Measurements from ENCODE around the gene GPR37L1.

DNA sequence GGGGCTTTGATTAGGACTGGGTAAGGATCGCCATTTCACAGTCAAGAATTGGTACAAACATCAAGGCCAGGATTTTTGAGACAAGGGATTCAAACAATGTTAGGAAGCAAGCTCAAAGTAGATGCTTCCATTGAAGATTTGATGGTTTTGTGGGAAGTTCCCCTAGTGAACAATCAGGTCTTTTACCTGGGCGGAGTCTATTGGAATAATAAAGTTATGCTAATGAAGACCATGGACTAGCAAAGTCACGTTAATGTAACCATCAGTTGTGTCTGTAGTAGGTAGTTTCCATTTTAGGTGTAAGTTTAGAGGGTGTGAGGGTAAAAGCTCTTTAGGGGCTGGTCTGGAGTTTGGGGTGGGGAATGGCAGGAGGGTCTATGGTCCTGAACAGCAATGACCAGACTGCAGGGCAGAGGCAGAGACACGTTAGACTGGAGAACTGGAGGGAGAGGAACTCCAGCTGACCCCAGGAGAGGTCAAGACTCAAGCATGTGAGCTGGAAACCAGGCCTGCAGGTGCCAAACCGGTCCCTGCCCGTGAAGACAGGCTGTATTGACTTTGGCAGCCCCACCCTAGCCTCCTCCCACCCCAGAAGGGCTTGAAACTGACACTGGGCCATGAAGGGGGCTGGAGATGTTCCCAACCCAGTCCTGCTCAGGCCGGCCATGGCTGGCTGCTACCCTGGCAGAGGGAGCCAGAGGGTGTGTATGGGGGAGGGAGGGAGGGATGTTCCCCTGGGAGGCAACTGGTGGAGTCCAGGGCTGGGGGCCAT lies 36.0 kb upstream of the GPR37L1 start:
- TF ChIP-seq, protein P1, sequence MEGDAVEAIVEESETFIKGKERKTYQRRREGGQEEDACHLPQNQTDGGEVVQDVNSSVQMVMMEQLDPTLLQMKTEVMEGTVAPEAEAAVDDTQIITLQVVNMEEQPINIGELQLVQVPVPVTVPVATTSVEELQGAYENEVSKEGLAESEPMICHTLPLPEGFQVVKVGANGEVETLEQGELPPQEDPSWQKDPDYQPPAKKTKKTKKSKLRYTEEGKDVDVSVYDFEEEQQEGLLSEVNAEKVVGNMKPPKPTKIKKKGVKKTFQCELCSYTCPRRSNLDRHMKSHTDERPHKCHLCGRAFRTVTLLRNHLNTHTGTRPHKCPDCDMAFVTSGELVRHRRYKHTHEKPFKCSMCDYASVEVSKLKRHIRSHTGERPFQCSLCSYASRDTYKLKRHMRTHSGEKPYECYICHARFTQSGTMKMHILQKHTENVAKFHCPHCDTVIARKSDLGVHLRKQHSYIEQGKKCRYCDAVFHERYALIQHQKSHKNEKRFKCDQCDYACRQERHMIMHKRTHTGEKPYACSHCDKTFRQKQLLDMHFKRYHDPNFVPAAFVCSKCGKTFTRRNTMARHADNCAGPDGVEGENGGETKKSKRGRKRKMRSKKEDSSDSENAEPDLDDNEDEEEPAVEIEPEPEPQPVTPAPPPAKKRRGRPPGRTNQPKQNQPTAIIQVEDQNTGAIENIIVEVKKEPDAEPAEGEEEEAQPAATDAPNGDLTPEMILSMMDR (IDR thresholded peaks at IDR 0.05) = no peak
- TF ChIP-seq POLR2A (IDR thresholded peaks at IDR 0.05) = no peak
